ENCODE measurements around the gene SKAP1.

Gene SKAP1

DNA sequence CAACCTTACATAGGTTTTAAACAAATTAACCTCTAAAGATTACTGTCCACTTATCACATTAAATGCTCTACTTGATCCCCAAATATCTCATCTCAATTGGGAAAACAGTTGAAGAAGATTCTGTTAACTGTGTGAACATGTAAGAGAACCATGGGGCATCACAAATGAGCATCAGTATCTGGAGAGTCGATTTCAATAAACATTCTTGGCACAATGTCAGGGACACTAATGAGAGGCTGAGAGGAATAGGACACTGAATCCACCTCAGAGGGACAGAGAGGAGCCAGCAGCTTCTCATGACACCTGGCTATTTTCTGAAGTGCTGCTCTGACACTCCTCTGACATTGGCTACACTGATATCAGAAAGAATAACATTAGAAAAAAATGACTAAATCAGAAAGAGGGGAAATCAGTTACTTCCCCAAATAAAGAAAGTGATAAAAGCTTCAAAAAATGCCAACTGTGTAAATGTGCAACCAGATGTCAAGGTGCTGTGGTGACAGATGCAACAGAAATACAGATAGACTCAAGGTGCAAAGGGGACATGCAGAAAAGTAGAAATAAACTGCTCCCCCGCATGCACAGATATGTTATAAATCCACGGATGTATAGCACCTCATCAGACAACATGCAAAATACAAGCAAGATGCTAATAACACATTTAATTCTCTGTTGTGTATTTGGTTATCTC lies 255.0 kb downstream of the SKAP1 start:
- DNase-seq (ENCODE audit: low read depth, low spot score): no peak
- H3K4me3 ChIP-seq (ENCODE audit: low read length): no peak overlapping the region

DNA sequence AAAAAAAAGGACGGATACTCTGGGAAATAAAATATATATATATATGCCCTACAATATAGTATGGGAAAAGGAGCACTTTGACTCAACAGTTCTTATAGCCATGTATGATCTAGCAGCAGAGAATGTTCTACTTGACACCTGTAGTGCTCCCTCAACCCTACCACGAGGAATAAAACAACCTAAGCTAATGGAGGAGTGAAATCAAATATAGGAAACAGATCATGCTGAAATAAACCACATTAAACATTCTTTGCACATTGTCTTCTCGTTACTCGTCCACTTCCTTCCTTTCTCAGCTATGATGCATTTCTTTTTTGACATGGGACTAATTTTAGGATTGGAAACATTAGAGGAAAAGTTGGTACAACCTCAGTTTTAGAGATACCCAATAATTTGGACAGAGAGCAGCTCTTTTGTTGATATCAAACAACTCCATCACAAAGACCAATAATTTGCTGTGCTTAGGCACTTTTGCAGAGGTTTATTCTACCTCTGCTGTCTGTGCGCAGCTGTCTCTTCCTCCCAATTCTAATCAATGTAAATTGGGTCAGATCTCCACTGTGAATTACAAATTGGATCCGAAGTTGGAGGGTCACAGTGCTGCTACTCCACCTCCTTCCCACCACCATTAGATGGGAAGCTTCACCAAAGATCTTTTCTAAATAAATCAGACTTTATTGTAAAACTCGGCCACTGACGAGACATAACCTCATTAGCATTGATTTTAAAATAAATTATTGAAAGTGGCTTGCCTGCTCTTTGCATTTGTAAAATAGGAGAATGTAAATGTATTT lies 256.6 kb downstream of the SKAP1 start:
- peak; percentile 27 for DNase-seq (ENCODE audit: low read depth, low spot score)
- H3K4me3 ChIP-seq (ENCODE audit: low read length): no peak overlapping the region

DNA sequence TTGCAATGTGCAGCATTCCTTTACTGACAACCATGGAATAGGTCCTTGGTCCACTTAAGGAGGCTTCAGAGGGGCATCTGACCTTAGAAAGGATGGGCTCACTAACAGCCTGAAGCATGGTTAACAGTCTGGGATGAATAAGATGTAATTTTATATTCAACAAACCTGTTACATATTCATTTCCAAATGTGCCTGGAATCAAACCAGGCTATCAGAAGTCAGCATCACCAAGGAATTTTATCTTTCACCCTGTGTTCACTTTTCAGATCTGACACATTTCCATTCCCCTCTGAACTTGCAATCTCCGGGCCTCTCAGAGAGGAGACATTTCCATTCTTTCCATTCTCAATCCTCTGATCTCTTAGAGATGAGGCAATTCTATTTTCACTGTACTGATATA lies 260.1 kb downstream of the SKAP1 start:
- H3K4me3 ChIP-seq (ENCODE audit: low read length): no peak overlapping the region
- no peak for DNase-seq (ENCODE audit: low read depth, low spot score)

DNA sequence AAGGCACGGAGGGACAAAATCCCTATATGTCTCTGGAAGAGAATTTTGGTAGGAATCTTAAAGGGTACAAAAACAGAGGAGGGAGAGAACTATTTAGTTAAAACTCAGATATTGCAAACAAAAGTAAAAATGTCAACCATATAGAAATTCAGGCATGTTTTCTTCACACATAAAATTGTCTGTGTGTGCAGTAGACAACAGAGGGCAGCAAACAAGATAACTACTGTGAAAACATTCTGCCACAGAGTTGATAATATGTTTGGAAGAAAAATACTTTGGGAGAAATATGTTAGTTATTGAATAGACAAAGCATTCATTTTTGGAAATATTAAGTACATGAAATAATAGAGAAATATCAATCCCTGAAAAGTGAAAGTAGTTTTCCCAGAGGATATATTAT lies 266.2 kb downstream of the SKAP1 start:
- H3K4me3 ChIP-seq (ENCODE audit: low read length): no peak overlapping the region
- DNase-seq (ENCODE audit: low read depth, low spot score): no peak

DNA sequence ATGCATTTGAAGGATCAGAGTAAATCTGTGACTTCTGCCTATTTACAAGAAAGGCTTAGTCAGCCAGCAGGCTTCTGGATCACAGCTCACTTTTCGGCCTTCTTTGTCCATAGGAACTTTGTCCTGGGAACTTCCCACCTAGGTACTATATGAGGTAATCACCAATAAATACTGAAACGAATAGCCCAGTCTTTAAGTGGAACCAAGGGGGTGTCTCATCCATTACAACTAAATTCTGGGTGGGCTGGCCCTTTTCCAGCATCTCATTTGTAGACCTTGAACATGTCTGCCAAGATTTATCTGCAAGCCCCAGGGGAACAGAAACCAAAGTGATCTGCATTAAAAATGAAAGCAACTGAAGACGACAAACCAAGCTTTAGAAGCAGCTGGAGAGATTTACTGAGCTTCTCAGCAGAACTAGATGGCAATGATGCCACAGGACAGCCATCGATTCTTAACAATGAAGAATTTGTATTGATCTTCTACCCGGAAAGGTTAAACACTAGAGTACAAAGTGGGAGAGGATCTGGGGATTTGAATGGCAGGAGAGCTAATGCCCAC lies 267.0 kb downstream of the SKAP1 start:
- no peak overlapping the region for H3K4me3 ChIP-seq (ENCODE audit: low read length)
- no peak for DNase-seq (ENCODE audit: low read depth, low spot score)

DNA sequence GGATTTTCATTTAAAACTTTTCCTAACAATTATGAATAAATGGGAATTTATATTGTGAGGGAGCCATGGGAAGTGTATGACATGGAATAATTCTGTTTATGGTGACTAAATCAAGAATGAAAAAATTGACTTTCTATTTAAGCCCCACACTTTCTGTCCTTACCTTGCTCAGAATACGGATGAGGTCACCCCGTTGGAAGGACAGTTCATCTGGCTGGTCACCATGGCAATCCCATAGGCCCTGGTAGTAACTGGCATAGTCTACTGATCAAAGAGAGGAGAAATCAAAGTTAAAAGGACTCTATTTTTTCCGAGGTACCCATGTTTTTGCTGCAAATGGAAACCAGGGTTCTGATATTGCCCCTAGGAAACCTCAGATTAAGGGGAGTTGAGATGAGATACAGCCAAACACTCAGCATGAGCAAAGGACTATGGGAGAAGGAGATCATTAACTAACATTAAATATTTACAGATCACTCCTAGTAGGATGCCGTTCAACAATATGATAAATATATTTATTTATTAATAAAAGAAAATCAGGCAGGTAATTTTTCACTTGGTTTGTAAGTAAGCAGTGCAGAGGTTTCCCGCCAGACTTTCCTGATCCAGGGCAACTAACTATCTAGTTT lies 267.6 kb downstream of the SKAP1 start:
- DNase-seq (ENCODE audit: low read depth, low spot score): no peak
- H3K4me3 ChIP-seq (ENCODE audit: low read length): no peak overlapping the region

DNA sequence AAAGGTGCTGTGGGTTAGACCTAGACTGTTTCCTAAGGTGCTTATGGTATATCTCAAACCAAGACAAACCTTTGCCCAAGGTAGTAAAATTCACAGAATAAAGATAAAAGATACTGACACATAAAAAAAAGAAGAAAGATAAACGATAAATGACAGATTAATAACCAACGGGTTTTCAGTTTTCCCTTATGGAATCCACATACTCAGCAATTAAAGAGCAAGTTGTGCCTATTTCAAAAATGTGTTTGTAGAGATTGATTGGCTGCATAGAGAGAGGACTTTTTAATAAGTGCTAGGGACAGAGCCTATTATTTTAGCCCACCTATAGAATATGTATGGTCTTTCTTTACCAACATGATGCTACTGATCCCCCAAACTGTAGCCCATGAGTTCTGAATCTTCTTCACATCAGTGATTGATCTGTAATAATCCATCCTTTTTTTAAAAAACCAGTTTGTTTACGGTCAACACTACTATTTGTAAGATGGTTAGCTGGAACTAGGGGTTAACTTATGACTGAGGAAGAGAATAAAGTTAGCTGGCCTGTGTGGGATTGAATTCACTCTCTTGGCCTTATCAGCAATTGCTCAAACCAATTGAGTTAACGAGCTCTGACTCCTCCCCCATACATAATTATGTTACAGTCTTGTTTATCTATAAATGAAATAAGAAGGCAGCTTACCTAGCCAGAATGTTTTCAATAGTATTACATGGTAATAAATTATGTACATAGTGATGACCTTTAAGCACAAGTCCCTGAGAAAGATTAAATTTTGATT lies 268.7 kb downstream of the SKAP1 start:
- no peak overlapping the region for H3K4me3 ChIP-seq (ENCODE audit: low read length)
- no peak for DNase-seq (ENCODE audit: low read depth, low spot score)

DNA sequence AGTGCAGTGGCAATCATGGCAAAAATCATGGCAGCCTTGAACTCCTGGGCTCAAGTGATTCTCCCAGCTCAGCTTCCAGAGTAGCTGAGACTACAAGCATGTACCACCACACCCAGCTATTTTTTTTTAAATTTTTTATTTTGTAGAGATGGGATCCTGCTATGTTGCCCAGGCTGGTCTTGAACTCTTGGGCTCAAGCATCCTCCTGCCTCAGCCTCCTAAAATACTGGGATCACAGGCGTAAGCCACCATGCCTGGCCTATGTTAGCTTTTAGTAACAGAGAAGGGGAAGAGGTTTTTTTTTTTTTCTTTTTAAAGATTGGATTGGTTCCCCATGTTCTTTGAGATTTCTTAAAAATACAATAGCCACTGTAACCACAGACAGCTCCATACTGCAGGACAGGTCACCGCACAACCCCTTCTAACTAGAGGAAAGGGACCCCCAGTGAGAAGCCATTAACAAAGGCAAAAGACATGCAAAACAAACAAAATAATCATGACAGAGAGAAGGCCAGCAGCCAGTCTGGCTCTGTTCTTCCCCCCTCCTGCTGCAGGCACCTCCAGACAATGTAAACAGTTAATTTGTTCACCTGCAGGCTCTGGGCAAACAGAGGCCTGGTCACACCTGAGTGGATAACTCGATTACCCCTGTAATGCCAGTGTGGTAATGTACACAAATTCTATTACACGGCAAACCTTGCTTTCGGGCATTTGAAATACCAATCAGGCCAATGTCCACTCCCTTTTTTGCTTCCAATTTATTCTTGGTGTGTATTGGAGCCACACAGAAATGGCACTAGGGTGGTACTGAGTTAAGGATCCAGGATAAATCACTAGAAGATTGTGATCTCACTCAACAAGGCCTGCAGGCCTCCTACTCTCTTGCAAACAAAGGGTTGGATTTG lies 269.6 kb downstream of the SKAP1 start:
- H3K4me3 ChIP-seq (ENCODE audit: low read length): no peak overlapping the region
- no peak for DNase-seq (ENCODE audit: low read depth, low spot score)

DNA sequence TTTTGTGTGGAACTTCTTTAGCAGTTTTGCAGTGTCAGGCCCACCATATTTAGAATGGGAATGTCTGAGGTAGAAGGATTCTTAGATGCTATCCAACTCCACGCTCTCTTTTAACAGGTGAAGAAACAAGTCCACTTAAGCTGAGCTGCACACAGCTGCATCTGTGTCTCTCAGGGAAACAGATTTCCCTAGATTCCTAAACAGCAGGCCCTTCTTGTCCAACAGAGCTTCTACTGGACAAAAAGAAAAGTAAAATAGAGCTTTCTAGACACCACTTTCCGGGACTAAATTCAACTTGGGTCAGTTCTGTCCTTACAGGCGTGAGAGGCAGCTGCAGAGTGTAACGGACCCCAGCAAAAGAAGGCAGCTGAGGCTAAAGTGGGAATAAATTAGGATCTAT lies 270.8 kb downstream of the SKAP1 start:
- H3K4me3 ChIP-seq (ENCODE audit: low read length): no peak overlapping the region

DNA sequence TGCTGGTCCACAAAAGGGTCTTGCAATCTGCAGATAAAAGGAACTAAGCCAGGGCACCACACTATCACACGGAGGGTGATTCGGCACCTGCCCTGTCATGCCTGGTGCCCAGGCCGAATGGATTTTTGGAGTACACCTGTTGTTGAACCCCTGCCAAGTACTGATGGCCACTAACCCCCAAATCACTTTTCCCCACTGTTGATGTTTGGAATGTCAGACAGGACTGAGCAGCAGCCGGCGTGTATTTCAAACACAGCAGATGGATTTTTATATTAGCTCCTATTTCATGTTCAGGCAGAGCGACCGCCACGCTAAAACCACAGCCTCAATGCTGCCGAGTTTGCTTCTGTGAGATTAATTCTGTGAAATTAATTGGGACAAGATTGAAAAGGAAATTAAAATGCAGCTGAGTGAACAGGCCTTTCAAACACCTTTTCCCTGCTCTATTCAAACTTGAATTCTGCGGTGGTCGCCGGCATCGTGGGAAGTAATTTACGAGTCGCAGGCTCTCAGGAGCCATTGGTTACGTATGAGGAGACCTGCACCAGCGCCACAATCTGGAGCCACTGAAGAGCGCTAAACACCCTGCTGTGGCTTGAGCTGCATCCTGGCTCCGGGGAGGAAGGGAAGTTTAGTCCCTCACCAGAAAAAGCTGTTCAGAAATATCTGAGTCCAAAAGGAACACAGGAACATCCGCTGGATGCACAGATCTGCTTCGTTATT lies 274.0 kb downstream of the SKAP1 start:
- no peak overlapping the region for H3K4me3 ChIP-seq (ENCODE audit: low read length)
- DNase-seq (ENCODE audit: low read depth, low spot score): no peak

More for the DNA sequence above, 270.8 kb downstream of the SKAP1 start:
- DNase-seq (ENCODE audit: low read depth, low spot score): no peak

DNA sequence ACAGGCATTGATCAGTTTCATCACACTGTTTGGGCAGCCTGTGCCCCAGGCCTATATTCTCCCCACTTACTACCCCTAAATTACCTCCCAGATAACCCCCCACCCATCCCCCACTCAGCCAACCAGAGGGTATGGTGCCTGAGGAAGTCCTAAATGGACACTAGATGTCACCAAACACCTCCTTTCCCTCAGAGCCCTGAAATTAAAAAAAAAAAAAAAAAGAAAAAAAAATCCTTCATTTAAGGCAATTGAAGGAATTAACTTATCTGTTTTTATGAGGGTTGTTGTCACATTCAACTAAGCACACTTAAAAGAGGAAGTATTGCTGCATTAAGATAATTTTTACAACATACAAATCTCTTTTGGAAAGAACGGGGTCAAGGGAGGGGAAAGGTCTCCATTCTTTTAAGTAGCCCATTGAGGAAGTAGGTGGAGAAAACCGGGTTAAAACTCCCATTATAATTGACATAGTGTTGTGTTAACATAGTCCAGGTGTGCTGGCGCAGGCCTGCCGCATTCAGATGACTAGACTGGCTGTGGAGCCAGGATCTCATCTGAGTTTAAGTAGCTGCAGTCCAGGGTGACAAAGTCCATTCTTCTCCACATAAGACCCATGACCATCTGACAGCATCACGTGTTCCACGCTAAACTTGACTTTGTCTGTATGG lies 276.2 kb downstream of the SKAP1 start:
- no peak for DNase-seq (ENCODE audit: low read depth, low spot score)
- H3K4me3 ChIP-seq (ENCODE audit: low read length): no peak overlapping the region

DNA sequence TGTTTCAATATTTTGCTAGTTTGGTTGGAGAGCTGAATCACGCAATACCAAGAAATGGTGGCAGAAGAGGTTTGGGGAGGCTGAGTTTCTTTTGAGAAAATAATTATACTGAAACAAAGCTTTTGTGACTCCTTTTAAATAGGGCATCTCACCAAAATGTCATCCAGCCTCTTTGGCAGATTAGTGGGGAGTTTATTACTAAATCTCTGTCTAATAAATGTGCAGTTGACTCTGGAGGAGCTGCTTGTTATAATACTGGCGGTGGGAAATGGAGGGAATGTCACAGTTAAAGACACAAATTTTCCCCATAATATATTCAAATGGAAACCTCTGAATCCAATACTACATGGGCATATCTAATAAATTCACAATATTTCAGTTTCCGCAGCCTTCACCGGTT lies 277.7 kb downstream of the SKAP1 start:
- DNase-seq (ENCODE audit: low read depth, low spot score): no peak

DNA sequence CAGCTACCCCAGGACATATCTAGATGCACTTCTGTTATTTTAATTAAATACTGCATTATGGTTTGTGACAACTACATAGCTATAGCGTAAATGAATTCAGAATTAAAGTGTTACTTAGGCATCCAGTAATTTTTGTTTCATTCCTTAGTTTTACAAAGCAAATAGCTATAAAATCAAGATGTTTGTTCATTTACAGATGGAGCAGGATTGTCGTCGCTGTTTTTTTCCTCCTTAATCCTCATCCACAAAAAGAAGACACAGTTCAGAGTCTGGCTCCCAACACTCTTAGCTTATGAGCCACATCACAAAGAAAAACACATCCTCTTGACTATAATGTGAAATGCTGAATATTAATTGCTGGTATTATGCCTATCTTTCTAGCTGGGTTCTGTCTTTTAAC lies 278.8 kb downstream of the SKAP1 start:
- DNase-seq (ENCODE audit: low read depth, low spot score): no peak
- no peak overlapping the region for H3K4me3 ChIP-seq (ENCODE audit: low read length)

More for the DNA sequence above, 277.7 kb downstream of the SKAP1 start:
- no peak overlapping the region for H3K4me3 ChIP-seq (ENCODE audit: low read length)

DNA sequence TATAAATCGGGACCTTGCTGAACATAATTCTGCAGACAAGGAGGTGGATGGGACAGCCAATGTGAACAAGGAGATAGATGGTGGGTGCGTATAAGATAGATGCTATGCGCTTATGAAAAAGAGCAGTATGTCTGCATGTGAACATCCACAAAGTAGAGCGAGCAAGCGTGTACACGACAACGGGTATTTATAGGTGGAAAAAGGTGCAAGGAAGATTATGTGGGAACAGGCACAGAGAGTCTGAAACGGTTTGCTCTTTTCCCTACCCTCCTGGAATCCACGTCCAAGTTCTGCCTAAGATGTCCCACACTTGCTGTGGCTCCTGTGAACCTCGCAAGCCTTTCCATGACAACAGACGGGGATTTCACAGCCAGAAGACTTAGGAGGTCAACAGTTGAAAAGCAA lies 279.4 kb downstream of the SKAP1 start:
- no peak overlapping the region for H3K4me3 ChIP-seq (ENCODE audit: low read length)
- no peak for DNase-seq (ENCODE audit: low read depth, low spot score)

DNA sequence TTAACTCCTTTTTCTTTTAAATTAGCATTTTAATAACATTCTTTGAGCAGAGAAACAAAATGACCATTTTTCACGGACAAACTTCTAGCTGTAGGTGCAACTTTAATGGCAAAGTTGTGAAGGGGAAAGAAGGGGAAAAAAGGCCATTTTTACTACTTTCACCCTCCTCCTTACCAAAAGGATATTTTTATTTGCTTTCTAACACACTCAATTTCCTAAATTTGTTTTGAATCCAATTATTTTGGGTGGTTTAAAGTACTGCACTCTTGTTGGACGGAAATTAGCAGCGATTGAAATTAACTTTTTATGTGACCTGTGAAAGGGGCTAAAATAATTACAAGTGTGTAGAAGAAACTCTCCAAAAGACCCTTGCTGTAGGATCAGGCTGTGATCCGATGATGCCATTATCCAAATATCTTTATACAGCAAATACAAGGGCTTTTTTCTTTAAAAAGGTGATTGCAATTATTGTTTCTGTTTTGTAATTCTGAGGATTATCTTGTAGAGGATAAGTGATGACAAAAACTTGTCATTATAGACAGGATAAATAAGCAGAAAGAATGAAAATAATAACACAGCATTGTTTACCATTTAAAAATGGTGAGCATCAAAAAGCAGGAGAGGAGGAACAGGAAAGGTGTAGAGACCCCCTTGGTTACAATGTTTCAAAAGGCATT lies 280.1 kb downstream of the SKAP1 start:
- DNase-seq (ENCODE audit: low read depth, low spot score): no peak
- H3K4me3 ChIP-seq (ENCODE audit: low read length): no peak overlapping the region

DNA sequence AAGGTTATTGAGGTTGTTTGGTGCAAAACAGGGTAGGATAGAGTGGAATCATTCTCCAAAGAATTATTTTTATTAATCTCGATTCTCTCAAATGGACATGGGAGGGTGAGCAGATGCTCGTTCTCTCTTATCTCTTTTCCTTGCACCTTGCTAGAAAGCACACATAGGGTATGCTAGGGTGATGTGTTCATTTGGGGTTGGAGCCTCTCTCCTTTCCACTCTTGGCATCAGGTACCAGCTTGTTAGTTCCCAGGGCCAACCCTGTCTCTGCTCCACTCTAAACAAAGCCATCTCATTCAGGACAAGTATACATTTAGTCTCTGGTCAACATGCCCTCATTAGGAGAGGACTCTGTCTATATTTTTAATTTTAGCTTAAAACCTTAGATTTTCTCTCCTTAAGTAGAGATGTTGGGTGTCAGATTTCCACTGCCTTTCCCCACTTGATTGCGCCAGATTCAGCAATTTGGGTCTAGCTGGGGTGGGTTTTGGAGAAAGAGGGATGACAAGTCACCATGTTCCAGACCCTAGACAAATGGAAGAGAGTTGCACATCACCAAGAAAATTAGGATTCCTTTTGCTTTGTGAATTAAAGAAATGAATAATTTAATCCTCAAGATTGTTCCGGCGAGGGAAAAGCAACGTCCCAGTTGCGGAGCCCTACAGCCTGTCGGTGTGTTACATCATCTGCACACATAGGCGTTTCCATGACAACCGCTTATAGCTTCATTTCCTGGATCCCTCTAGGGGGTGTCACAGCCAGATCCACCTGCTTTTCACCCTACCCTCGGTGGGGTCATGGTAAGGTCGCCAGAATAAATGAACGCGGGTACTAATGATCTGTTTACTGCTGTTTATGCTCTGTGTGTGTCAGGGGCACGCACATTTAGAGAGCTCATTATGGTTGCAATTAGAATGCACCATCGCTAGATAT lies 280.9 kb downstream of the SKAP1 start:
- H3K4me3 ChIP-seq (ENCODE audit: low read length): no peak overlapping the region
- DNase-seq (ENCODE audit: low read depth, low spot score): no peak
